Keratinocyte (primary cell): Measurements from ENCODE around the gene GRM4. TPM values are rescaled to one million over a fixed set of nuclear protein-coding genes. Genes with fewer than 3 reads are reported as not detected.

Source experiments
- DNase-seq: peaks from one replicate; pipeline ENCODE4 v3.0.0-alpha.2; 2011; ENCODE audit warnings: low read depth, missing footprints, low spot score
- FAIRE-seq: peaks from 2 replicates; lab custom pipeline; 2011; peaks lifted over from hg19 to GRCh38; lab: Jason Lieb, UNC
- H2AFZ ChIP-seq: 2 replicates; pipeline ENCODE4 v1.6.0; 2012; ENCODE audit warnings: low read length, control low read depth, inconsistent platforms; ENCODE audit not compliant: control insufficient read depth
- H3K27ac ChIP-seq: 2 replicates; pipeline ENCODE4 v1.5.1; 2011; ENCODE audit warnings: low read length; ENCODE audit not compliant: control insufficient read depth, insufficient read depth
- H3K27me3 ChIP-seq: 3 replicates; pipeline ENCODE4 v1.6.0; 2011; ENCODE audit warnings: low read length; ENCODE audit not compliant: control insufficient read depth, insufficient read depth; ENCODE audit errors: extremely low read depth
- H3K36me3 ChIP-seq, 2 experiments: 2 replicates in 1 of 2; 3 replicates in 1 of 2; pipeline ENCODE4 v1.5.1; 2011; ENCODE audit warnings: low read length in 2 of 2, mild to moderate bottlenecking in 1 of 2; ENCODE audit not compliant: control insufficient read depth in 2 of 2, insufficient read depth in 2 of 2; ENCODE audit errors: extremely low read depth in 1 of 2
- H3K4me1 ChIP-seq: 3 replicates; pipeline ENCODE4 v1.5.1; 2011; ENCODE audit warnings: low read length; ENCODE audit not compliant: control insufficient read depth, insufficient read depth; ENCODE audit errors: extremely low read depth
- H3K4me2 ChIP-seq: 3 replicates; pipeline ENCODE4 v1.6.0; 2011; ENCODE audit warnings: low read depth, low read length; ENCODE audit not compliant: control insufficient read depth, insufficient read depth; ENCODE audit errors: extremely low read depth
- H3K4me3 ChIP-seq, 3 experiments: fragments of 200-600 bp in 1 of 3; sonication (generic) in 1 of 3; 2 replicates in 2 of 3; 3 replicates in 1 of 3; pipeline ENCODE4 v1.5.1; 2011 to 2016; ENCODE audit warnings: low read length in 3 of 3, mild to moderate bottlenecking in 3 of 3, control low read depth in 2 of 3, inconsistent platforms in 1 of 3, low read depth in 1 of 3, mixed read lengths in 1 of 3, mixed run types in 1 of 3, moderate library complexity in 1 of 3; ENCODE audit not compliant: control insufficient read depth in 2 of 3, insufficient read depth in 2 of 3; ENCODE audit errors: extremely low read depth in 1 of 3
- H3K79me2 ChIP-seq: 2 replicates; pipeline ENCODE4 v1.6.0; 2012; ENCODE audit warnings: low read length; ENCODE audit not compliant: control insufficient read depth, insufficient read depth
- H3K9ac ChIP-seq: 3 replicates; pipeline ENCODE4 v1.6.0; 2011; ENCODE audit warnings: low read length; ENCODE audit not compliant: control insufficient read depth, insufficient read depth; ENCODE audit errors: extremely low read depth
- H3K9me1 ChIP-seq: 3 replicates; pipeline ENCODE4 v1.6.0; 2011; ENCODE audit warnings: low read length; ENCODE audit not compliant: control insufficient read depth, insufficient read depth; ENCODE audit errors: extremely low read depth
- H3K9me3 ChIP-seq: 2 replicates; pipeline ENCODE4 v1.5.1; 2012; ENCODE audit warnings: low read depth, low read length; ENCODE audit not compliant: control insufficient read depth
- H4K20me1 ChIP-seq: 3 replicates; pipeline ENCODE4 v1.6.0; 2011; ENCODE audit warnings: low read length; ENCODE audit not compliant: control insufficient read depth, insufficient read depth; ENCODE audit errors: extremely low read depth
- CTCF ChIP-seq, 3 experiments: IDR thresholded peaks in 1 of 3; conservative IDR thresholded peaks in 1 of 3; optimal IDR thresholded peaks in 1 of 3; 2 replicates in 2 of 3; 3 replicates in 1 of 3; pipeline versions ENCODE3 to v1.5.1; 2011; ENCODE audit warnings: low read length in 3 of 3, mild to moderate bottlenecking in 3 of 3, moderate library complexity in 2 of 3, control low read depth in 1 of 3, inconsistent platforms in 1 of 3; ENCODE audit not compliant: insufficient read depth in 2 of 3; ENCODE audit errors: extremely low read depth in 1 of 3
- EZH2 ChIP-seq: IDR thresholded peaks from one replicate; pipeline ENCODE4 v1.6.1; 2012; ENCODE audit warnings: inconsistent platforms, mild to moderate bottlenecking, low read length, moderate library complexity
- dilution Hi-C: fragments of 300-500 bp; cut with MboI; formaldehyde crosslinking; loops from one replicate; pipeline ENCODE4 v1.7.0; 2020; ENCODE audit warnings: low sequenced_read_pairs; ENCODE audit not compliant: extremely low pct_ligation_motif_present
- polyA plus RNA-seq, 5 experiments: library from polyadenylated mRNA; depleted of rRNA in 3 of 5; stranded (reverse) in 3 of 5; stranded (forward) in 1 of 5; unstranded in 1 of 5; fragments of >200 nt; gene quantifications; 1 replicate in 1 of 5; 2 replicates in 3 of 5; 3 replicates in 1 of 5; pipeline versions ENCODE4 v1.2.1 to v1.2.3, GENCODE V29; 2011 to 2012; ENCODE audit warnings: missing spikeins in 2 of 5, low read depth in 1 of 5, low replicate concordance in 1 of 5

The GRM4 gene
- polyA plus RNA-seq, 1 donor (not counting 4 experiments of a cell fraction or from before 2014, with no cell fraction given), result not detected

- Histone ChIP-seq H3K27me3 (peaks cover 3% of the 10 kb centered on the region), H3K36me3 (no peaks in the 10 kb centered on the region)
Measured at GRCh38 chr6:34021554-34022190, 124.2 kb downstream of the GRM4 start.

GRCh38 chr6:34020807-34021553, 124.9 kb downstream of the GRM4 start:
- Histone ChIP-seq H2AFZ (no peak overlapping the region), H3K36me3 (no peaks in the 10 kb centered on the region), H3K4me2 (no peak overlapping the region), H3K9ac (no peak overlapping the region), H3K27ac (no peak overlapping the region), H3K9me3 (no peaks in the 10 kb centered on the region), H3K9me1 (no peaks in the 10 kb centered on the region), H3K27me3 (peaks cover 3% of the 10 kb centered on the region), H4K20me1 (no peaks in the 10 kb centered on the region), H3K79me2 (no peaks in the 10 kb centered on the region), H3K4me3 (no peak overlapping the region), H3K4me1 (no peaks in the 10 kb centered on the region)
- DNase-seq (no peak), FAIRE-seq (no peak)
- dilution Hi-C loops, result no loop called here
- TF ChIP-seq EZH2 (no peak), CTCF (optimal IDR thresholded peaks at IDR 0.05 in 1 of 3, IDR thresholded peaks at IDR 0.05 in 1 of 3, conservative IDR thresholded peaks at IDR 0.05 in 1 of 3; ENCODE audit: extremely low read depth in 1 of 3, insufficient read depth in 2 of 3, low read length in 3 of 3) (no peak)

More at GRCh38 chr6:34021554-34022190, 124.2 kb downstream of the GRM4 start:
- no peak for DNase-seq
- TF ChIP-seq CTCF (optimal IDR thresholded peaks at IDR 0.05 in 1 of 3, IDR thresholded peaks at IDR 0.05 in 1 of 3, conservative IDR thresholded peaks at IDR 0.05 in 1 of 3; ENCODE audit: extremely low read depth in 1 of 3, insufficient read depth in 2 of 3, low read length in 3 of 3), result no peak
- no peak for TF ChIP-seq EZH2
- Histone ChIP-seq H3K9me1 (no peaks in the 10 kb centered on the region), H3K9me3 (no peaks in the 10 kb centered on the region), H3K9ac (no peak overlapping the region), H2AFZ (no peak overlapping the region), H3K79me2 (no peaks in the 10 kb centered on the region), H3K4me1 (no peaks in the 10 kb centered on the region), H3K4me3 (no peak overlapping the region), H4K20me1 (no peaks in the 10 kb centered on the region), H3K4me2 (no peak overlapping the region), H3K27ac (no peak overlapping the region)
- no peak for FAIRE-seq
- dilution Hi-C loops, result no loop called here
